ENCODE results near the gene INTS11. TPM values are rescaled to one million over a fixed set of nuclear protein-coding genes. Genes with fewer than 3 reads are reported as not detected.

Gene INTS11
- total and polyA plus RNA-seq, 9 of the 15 experiments (the other 6 are each of a cell fraction or from before 2014, with no cell fraction given) = 3.6 to 183 (median 110) TPM

- TF ChIP-seq AFF4 (CRISPR knock-in tag; IDR thresholded peaks at IDR 0.05) (no peak), MGA (IDR thresholded peaks at IDR 0.05) (peak; percentile 95), ZNF592 (IDR thresholded peaks at IDR 0.05) (peak; percentile 79), ZNF311 (CRISPR knock-in tag; IDR thresholded peaks at IDR 0.05) (no peak), ESRRA (IDR thresholded peaks at IDR 0.05; ENCODE audit: borderline replicate concordance, low read depth) (peak; percentile 34; the same call in 1 of the 2 replicates)
These were observed 19.8 kb downstream of the INTS11 start (continued) for GRCh38 chr1:1304331-1305299.

Measured in K562 (cell line).